BE2C (cell line): ENCODE data around the gene HPSE2.

ENCODE experiments used
- DNase-seq: peaks from one replicate; pipeline ENCODE4 v3.0.0-alpha.2; 2020
- H3K27me3 ChIP-seq: fragments of 250-450 bp; sonication (Bioruptor Pico); 2 replicates; pipeline ENCODE4 v1.5.1; 2020; ENCODE audit warnings: mild to moderate bottlenecking
- H3K36me3 ChIP-seq: fragments of 250-450 bp; sonication (Bioruptor Pico); 2 replicates; pipeline ENCODE4 v1.5.1; 2020; ENCODE audit warnings: mild to moderate bottlenecking
- H3K4me1 ChIP-seq: fragments of 250-450 bp; sonication (Bioruptor Pico); 2 replicates; pipeline ENCODE4 v1.5.1; 2020
- H3K4me3 ChIP-seq: 2 replicates; pipeline ENCODE4 v1.5.1; 2011; ENCODE audit warnings: low read depth, low read length
- H3K9me3 ChIP-seq: fragments of 250-450 bp; sonication (Bioruptor Pico); 2 replicates; pipeline ENCODE4 v1.5.1; 2020
- CTCF ChIP-seq: IDR thresholded peaks from 2 replicates; pipeline ENCODE4 v1.5.1; 2012; ENCODE audit warnings: mild to moderate bottlenecking, low read depth, low read length

HPSE2 gene

GRCh38 chr10:98632456-98633150 lies 603.0 kb downstream of the HPSE2 start:
- no peak overlapping the region for H3K4me3 ChIP-seq
- H3K9me3 ChIP-seq = no peaks in the 10 kb centered on the region
- H3K4me1 ChIP-seq = no peaks in the 10 kb centered on the region
- H3K27me3 ChIP-seq = no peaks in the 10 kb centered on the region
- TF ChIP-seq CTCF = no peak
- no peaks in the 10 kb centered on the region for H3K36me3 ChIP-seq
- no peak for DNase-seq

GRCh38 chr10:98628206-98628605 lies 607.4 kb downstream of the HPSE2 start:
- H3K27me3 ChIP-seq = no peaks in the 10 kb centered on the region
- no peaks in the 10 kb centered on the region for H3K9me3 ChIP-seq

GRCh38 chr10:98627711-98628110 lies 607.9 kb downstream of the HPSE2 start:
- H3K4me1 ChIP-seq = no peaks in the 10 kb centered on the region
- TF ChIP-seq CTCF = no peak
- no peaks in the 10 kb centered on the region for H3K36me3 ChIP-seq
- no peaks in the 10 kb centered on the region for H3K9me3 ChIP-seq
- no peak overlapping the region for H3K4me3 ChIP-seq
- no peak for DNase-seq
- no peaks in the 10 kb centered on the region for H3K27me3 ChIP-seq

More at GRCh38 chr10:98628206-98628605, 607.4 kb downstream of the HPSE2 start:
- H3K4me3 ChIP-seq = no peak overlapping the region
- H3K4me1 ChIP-seq = no peaks in the 10 kb centered on the region
- no peak for DNase-seq
- H3K36me3 ChIP-seq = no peaks in the 10 kb centered on the region
- no peak for TF ChIP-seq CTCF

GRCh38 chr10:98624963-98625362 lies 610.7 kb downstream of the HPSE2 start:
- H3K36me3 ChIP-seq = no peaks in the 10 kb centered on the region
- DNase-seq = no peak
- H3K27me3 ChIP-seq = no peaks in the 10 kb centered on the region
- H3K4me3 ChIP-seq = no peak overlapping the region
- H3K9me3 ChIP-seq = no peaks in the 10 kb centered on the region
- H3K4me1 ChIP-seq = no peaks in the 10 kb centered on the region
- TF ChIP-seq CTCF = no peak

GRCh38 chr10:98623176-98623575 lies 612.5 kb downstream of the HPSE2 start:
- Histone ChIP-seq H3K4me1 (no peaks in the 10 kb centered on the region), H3K27me3 (no peaks in the 10 kb centered on the region), H3K4me3 (no peak overlapping the region), H3K36me3 (no peaks in the 10 kb centered on the region), H3K9me3 (no peaks in the 10 kb centered on the region)
- no peak for DNase-seq
- TF ChIP-seq CTCF = no peak

- Histone ChIP-seq H3K4me3 (no peak overlapping the region), H3K9me3 (no peaks in the 10 kb centered on the region), H3K36me3 (no peaks in the 10 kb centered on the region), H3K27me3 (no peaks in the 10 kb centered on the region), H3K4me1 (no peaks in the 10 kb centered on the region)
- no peak for TF ChIP-seq CTCF
- DNase-seq = no peak
Measured at GRCh38 chr10:98621630-98622029, 614.0 kb downstream of the HPSE2 start.
